HepG2 (cell line): ENCODE measurements around the gene PDCD10.

Source experiments
- TGIF2 ChIP-seq: IDR thresholded peaks from 2 replicates; pipeline ENCODE4 v1.6.1; 2016; ENCODE audit warnings: control low read depth, missing compliant biosample characterization
- TF ChIP-seq, protein P1 (sequence below): IDR thresholded peaks from 2 replicates; pipeline ENCODE4 v1.6.1; 2012; ENCODE audit warnings: low read depth, low read length, improper control_type of control experiment
- TF ChIP-seq, protein P2 (sequence below): sonication (generic); formaldehyde crosslinking; IDR thresholded peaks from 2 replicates; pipeline ENCODE4 v1.8.1; 2023; ENCODE audit warnings: missing genetic modification reagents, inconsistent platforms, borderline replicate concordance

DNA sequence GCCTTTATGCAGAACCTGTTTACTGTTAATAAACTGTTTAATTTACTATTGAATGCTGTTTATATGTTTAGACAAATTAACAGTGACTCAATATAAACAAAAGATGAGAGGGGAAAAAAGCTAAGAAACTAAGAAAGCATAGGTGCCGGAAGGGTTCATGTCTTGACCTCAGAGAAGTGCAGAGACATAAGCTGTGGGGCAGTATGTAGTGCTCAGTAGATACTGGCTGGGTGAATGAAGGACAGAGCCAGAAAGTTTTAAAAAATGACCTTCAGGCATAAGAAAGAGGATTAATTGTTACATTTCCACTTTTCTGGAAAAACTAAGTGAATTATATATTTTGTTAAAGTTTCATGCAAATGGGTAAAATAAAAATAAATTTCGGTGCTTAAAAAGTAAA, 15.0 kb upstream of the PDCD10 start:
- no peak for TF ChIP-seq TGIF2 (CRISPR knock-in tag)
- TF ChIP-seq, protein P1, sequence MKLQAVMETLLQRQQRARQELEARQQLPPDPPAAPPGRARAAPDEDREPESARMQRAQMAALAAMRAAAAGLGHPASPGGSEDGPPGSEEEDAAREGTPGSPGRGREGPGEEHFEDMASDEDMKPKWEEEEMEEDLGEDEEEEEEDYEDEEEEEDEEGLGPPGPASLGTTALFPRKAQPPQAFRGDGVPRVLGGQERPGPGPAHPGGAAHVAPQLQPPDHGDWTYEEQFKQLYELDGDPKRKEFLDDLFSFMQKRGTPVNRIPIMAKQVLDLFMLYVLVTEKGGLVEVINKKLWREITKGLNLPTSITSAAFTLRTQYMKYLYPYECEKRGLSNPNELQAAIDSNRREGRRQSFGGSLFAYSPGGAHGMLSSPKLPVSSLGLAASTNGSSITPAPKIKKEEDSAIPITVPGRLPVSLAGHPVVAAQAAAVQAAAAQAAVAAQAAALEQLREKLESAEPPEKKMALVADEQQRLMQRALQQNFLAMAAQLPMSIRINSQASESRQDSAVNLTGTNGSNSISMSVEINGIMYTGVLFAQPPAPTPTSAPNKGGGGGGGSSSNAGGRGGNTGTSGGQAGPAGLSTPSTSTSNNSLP, result no peak
- TF ChIP-seq, protein P2, sequence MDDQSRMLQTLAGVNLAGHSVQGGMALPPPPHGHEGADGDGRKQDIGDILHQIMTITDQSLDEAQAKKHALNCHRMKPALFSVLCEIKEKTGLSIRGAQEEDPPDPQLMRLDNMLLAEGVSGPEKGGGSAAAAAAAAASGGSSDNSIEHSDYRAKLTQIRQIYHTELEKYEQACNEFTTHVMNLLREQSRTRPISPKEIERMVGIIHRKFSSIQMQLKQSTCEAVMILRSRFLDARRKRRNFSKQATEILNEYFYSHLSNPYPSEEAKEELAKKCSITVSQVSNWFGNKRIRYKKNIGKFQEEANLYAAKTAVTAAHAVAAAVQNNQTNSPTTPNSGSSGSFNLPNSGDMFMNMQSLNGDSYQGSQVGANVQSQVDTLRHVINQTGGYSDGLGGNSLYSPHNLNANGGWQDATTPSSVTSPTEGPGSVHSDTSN, result no peak
